ENCODE results near the gene SLIT3.

DNA sequence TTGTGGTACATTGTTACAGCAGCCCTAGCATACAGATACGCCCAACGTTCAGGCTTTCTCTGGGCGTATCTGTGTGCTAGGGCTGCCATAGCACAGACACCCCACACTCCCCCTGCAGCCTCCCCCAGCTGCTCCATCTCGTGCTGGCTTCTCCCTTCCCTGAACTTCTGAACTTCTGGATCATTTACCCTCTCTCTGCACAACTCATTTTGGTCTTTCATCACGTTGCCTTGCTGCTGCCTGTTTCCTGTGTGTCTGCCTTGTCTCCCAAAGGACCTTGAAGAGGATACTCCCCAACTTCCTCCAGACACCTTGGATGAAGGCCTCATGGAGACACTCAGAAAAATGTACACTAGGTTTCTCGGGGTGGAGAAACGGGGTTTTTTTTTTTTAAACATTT is 37.3 kb downstream of the SLIT3 start:
- TF ChIP-seq, protein P1, sequence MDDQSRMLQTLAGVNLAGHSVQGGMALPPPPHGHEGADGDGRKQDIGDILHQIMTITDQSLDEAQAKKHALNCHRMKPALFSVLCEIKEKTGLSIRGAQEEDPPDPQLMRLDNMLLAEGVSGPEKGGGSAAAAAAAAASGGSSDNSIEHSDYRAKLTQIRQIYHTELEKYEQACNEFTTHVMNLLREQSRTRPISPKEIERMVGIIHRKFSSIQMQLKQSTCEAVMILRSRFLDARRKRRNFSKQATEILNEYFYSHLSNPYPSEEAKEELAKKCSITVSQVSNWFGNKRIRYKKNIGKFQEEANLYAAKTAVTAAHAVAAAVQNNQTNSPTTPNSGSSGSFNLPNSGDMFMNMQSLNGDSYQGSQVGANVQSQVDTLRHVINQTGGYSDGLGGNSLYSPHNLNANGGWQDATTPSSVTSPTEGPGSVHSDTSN (IDR thresholded peaks at IDR 0.05; ENCODE audit: insufficient replicate concordance, low read depth, low read length) = no peak
- TF ChIP-seq EZH2 (IDR thresholded peaks at IDR 0.05; ENCODE audit: borderline replicate concordance, control insufficient read depth, low read depth, low read length) (no peak), RCOR1 (conservative IDR thresholded peaks at IDR 0.05; ENCODE audit: low read depth, low read length) (no peak), NFYB (IDR thresholded peaks at IDR 0.05; ENCODE audit: insufficient read depth, low read depth, low read length) (no peak), TCF7 (IDR thresholded peaks at IDR 0.05; ENCODE audit: borderline replicate concordance) (no peak), TAF1 (IDR thresholded peaks at IDR 0.05; ENCODE audit: borderline replicate concordance, low read depth, low read length) (no peak), CBFB (IDR thresholded peaks at IDR 0.05; ENCODE audit: low read depth) (no peak)
- TF ChIP-seq, protein P2, sequence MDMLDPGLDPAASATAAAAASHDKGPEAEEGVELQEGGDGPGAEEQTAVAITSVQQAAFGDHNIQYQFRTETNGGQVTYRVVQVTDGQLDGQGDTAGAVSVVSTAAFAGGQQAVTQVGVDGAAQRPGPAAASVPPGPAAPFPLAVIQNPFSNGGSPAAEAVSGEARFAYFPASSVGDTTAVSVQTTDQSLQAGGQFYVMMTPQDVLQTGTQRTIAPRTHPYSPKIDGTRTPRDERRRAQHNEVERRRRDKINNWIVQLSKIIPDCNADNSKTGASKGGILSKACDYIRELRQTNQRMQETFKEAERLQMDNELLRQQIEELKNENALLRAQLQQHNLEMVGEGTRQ (IDR thresholded peaks at IDR 0.05; ENCODE audit: borderline replicate concordance, low read depth, low read length) = no peak
- TF ChIP-seq, protein P3, sequence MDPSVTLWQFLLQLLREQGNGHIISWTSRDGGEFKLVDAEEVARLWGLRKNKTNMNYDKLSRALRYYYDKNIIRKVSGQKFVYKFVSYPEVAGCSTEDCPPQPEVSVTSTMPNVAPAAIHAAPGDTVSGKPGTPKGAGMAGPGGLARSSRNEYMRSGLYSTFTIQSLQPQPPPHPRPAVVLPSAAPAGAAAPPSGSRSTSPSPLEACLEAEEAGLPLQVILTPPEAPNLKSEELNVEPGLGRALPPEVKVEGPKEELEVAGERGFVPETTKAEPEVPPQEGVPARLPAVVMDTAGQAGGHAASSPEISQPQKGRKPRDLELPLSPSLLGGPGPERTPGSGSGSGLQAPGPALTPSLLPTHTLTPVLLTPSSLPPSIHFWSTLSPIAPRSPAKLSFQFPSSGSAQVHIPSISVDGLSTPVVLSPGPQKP (IDR thresholded peaks at IDR 0.05; ENCODE audit: low read depth, low read length) = no peak
